ENCODE measurements around the gene FNDC5.

The FNDC5 gene

DNA sequence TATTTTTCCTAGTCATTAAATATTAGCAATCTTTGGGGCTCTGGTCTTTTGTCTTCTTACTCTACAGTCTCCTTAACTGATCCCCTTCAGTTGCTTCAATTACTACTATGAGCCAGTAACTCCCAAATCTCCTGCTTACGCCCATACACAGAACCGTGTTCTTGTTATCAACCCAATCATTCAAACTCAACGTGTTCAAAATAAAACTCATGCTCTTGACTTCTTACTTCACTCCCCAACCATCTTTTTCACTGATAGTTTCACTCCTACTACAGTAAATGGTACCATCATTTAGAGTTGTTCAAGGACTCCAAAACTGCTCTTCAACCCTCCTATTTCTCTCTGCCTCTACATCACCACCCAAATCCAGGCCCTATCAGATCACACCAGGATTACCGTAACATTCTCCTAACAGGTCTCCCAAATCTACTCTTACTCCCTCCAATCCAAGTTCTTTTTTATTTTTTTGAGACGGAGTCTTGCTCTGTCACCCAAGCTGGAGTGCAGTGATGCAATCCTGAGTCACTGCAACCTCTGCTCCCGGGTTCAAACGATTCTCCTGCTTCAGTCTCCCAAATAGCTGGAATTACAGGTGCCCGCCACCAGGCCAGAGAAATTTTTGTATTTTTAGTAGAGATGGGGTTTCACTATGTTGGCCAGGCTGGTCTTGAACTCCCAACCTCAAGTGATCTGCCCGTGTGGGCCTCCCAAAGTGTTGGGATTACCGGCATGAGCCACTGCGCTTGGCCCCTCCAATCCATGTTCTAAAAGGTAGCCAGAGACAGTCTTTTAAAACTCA is 56.6 kb downstream of the FNDC5 start:
- no peak for DNase-seq (ENCODE audit: low read depth in 2 of 2)
